A673 (cell line): ENCODE measurements around the gene PHC2. TPM values are rescaled to one million over a fixed set of nuclear protein-coding genes. Genes with fewer than 3 reads are reported as not detected.

ENCODE experiments used
- BruUV-seq: library from RNA; stranded (reverse); fragments of 400-500 nt; replicated peaks from 2 replicates; lab custom pipeline; 2021; lab: Mats Ljungman, UMichigan
- CTCF ChIA-PET: fragments of 300-600 bp; sonication (Branson Sonifier 250); formaldehyde crosslinking; loops from one replicate; lab custom pipeline; 2022; ENCODE audit warnings: antibody characterized with exemption; lab: Charles Lee
- POLR2A ChIA-PET: fragments of 300-600 bp; sonication (Branson Sonifier 250); formaldehyde crosslinking; loops from one replicate; lab custom pipeline; 2022; ENCODE audit warnings: antibody characterized with exemption; ENCODE audit not compliant: low non-redundant PET; lab: Charles Lee
- DNase-seq: peaks from one replicate; pipeline ENCODE4 v3.0.0-alpha.2; 2015; ENCODE audit warnings: low spot score
- H3K27ac ChIP-seq: fragments of 200-600 bp; sonication (generic); 2 replicates; pipeline ENCODE4 v1.5.1; 2016; ENCODE audit warnings: mixed run types, low read depth, mild to moderate bottlenecking, mixed read lengths, antibody characterized with exemption, low read length; ENCODE audit not compliant: poor library complexity, severe bottlenecking
- H3K27me3 ChIP-seq: fragments of 200-600 bp; sonication (generic); replicated peaks from 2 replicates; pipeline ENCODE4 v1.6.1; 2017; ENCODE audit warnings: mixed run types, low read depth, mild to moderate bottlenecking, mixed read lengths, antibody characterized with exemption, low read length; ENCODE audit not compliant: insufficient read depth, poor library complexity
- H3K36me3 ChIP-seq: fragments of 200-600 bp; sonication (generic); 2 replicates; pipeline ENCODE4 v1.6.1; 2016; ENCODE audit warnings: mixed run types, mild to moderate bottlenecking, mixed read lengths, antibody characterized with exemption, low read length; ENCODE audit not compliant: insufficient read depth, poor library complexity, severe bottlenecking
- H3K4me1 ChIP-seq: fragments of 200-600 bp; sonication (generic); 2 replicates; pipeline ENCODE4 v1.6.1; 2017; ENCODE audit warnings: mixed run types, mild to moderate bottlenecking, mixed read lengths, antibody characterized with exemption, low read length; ENCODE audit not compliant: insufficient read depth, poor library complexity, severe bottlenecking
- H3K4me3 ChIP-seq: fragments of 200-600 bp; sonication (generic); 2 replicates; pipeline ENCODE4 v1.5.1; 2016; ENCODE audit warnings: low read depth, mixed run types, mild to moderate bottlenecking, mixed read lengths, low read length; ENCODE audit not compliant: poor library complexity, severe bottlenecking
- H3K9me3 ChIP-seq: fragments of 200-600 bp; sonication (generic); 2 replicates; pipeline ENCODE4 v1.6.1; 2016; ENCODE audit warnings: mixed run types, low read depth, mild to moderate bottlenecking, mixed read lengths, antibody characterized with exemption, low read length; ENCODE audit not compliant: poor library complexity, severe bottlenecking
- CTCF ChIP-seq: fragments of 300-800, 200-600 bp; sonication (generic); conservative IDR thresholded peaks from 2 replicates; pipeline ENCODE4 v1.5.1; 2017; ENCODE audit warnings: low read depth, mild to moderate bottlenecking, antibody characterized with exemption, low read length, moderate library complexity, mixed read lengths
- EZH2 ChIP-seq: fragments of 200-600 bp; sonication (generic); IDR thresholded peaks from 2 replicates; pipeline ENCODE4 v1.6.1; 2017; ENCODE audit warnings: borderline replicate concordance, low read depth, mild to moderate bottlenecking, mixed read lengths, antibody characterized with exemption, low read length; ENCODE audit not compliant: poor library complexity, severe bottlenecking
- intact Hi-C: fragments of 100-400 bp; cut with micrococcal nuclease; formaldehyde crosslinking; loops from one replicate; pipeline ENCODE4 v1.10.0; 2022; ENCODE audit not compliant: unreplicated experiment
- total RNA-seq: library from RNA; stranded (reverse); gene quantifications from 2 replicates; pipeline ENCODE4 v1.2.3, GENCODE V29; 2021

PHC2 gene
- total RNA-seq, 1 experiment from 2014 or later, result 136 TPM

DNA sequence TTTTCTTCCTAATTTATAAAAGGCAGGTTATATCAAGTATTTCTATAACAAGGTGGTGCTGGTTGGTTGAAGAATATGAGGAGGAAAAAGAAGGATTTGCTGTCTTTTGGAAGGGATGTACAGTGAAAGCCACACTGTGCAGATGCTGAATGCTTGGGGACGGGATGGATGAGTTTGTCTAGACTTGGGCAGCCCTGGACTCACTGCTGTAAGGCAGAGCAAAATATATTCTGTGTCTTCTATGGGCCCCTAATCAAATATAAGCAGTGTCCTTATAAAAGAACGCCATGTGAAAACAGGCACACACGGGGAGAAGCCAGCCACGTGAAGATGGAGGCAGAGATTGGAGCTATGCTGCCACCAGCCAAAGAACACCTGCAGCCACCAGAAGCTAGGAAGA is 47.4 kb downstream of the PHC2 start:
- no peaks in the 10 kb centered on the region for H3K9me3 ChIP-seq
- intact Hi-C loops, result no loop called here
- no peak overlapping the region for H3K27ac ChIP-seq
- TF ChIP-seq EZH2 (no peak), CTCF (no peak)
- POLR2A ChIA-PET, result no interaction called here
- peaks cover 23% of the 10 kb centered on the region for H3K4me1 ChIP-seq
- CTCF ChIA-PET, result interaction anchor here (0.6 kb wide), 2 partner anchors 72 to 313 kb away, joined by 3 to 4 read pairs; no protein-coding TSS in a partner anchor
- H3K4me3 ChIP-seq, result no peak overlapping the region
- no peaks in the 10 kb centered on the region for H3K27me3 ChIP-seq
- no peaks in the 10 kb centered on the region for H3K36me3 ChIP-seq
- no peak for DNase-seq
- no TSS peak for BruUV-seq

DNA sequence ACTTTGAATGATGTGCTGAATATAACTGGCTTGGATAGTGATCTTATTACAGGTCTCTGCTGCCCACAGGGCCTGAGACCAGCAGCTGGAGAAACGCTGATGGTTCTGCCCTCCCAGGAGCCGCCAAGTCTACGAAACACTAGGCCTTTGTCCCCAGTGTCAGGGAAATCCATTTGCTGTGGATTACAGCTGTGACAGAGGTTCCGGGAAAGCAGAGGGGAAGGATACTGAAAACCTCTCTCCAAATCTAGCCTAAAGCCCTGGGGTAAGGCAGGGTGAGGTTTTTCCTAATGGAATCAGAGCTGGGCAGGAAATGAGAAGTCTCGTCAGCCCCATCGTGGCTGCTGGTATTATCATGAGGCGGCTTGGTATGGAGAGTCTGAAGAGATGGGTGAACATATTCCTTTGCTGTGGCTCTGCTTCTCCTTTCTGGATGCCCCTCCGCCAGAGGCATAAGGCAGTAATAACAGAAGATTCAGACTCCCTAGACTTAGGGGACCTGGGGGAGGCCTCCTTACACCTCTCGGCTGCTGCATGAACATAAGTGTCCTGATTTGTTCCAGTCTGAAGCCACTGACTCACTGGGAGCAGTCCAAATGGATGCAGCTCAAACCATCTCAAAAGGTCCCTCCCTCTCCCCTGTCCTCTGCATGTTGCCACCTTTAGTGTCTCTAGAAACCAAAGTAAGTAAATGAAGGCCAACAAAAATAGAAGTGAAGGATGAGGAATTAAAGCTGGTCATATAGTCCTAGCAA is 48.1 kb downstream of the PHC2 start:
- no peaks in the 10 kb centered on the region for H3K9me3 ChIP-seq
- H3K36me3 ChIP-seq, result no peaks in the 10 kb centered on the region
- peak; percentile 25 for DNase-seq
- TF ChIP-seq EZH2, result no peak
- TF ChIP-seq CTCF, result no peak
- H3K27ac ChIP-seq, result no peak overlapping the region
- no peak overlapping the region for H3K4me3 ChIP-seq
- intact Hi-C loops, result no loop called here
- CTCF ChIA-PET, result interaction anchor here (0.6 kb wide), 1 partner anchor 312 kb away, joined by 4 read pairs; no protein-coding TSS in a partner anchor
- POLR2A ChIA-PET, result no interaction called here
- no peaks in the 10 kb centered on the region for H3K27me3 ChIP-seq
- H3K4me1 ChIP-seq, result peaks cover 23% of the 10 kb centered on the region
- BruUV-seq, result no TSS peak

DNA sequence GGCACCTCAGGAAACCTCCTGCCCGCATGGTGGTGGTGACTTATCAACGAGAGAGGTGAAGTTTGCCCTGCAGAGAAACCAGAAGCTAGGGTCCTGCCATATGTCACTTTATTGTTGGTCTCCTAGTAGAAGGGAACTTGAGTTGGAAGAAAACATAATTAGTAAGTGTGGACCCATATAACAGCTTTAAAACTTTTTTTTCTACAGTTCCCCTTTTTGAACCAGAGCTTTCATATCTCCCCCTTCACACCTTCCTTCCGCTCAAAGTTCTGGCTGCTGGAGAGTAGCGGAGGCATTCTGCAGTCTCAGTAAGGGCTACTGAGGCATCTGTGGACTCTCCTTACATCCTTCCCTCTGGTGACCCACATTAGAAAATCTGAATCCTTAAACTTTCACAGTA is 48.9 kb downstream of the PHC2 start:
- ChIA-PET POLR2A (no interaction called here), CTCF (no interaction called here)
- intact Hi-C loops, result no loop called here
- Histone ChIP-seq H3K36me3 (no peaks in the 10 kb centered on the region), H3K4me1 (peaks cover 23% of the 10 kb centered on the region), H3K9me3 (no peaks in the 10 kb centered on the region), H3K4me3 (no peak overlapping the region), H3K27me3 (no peaks in the 10 kb centered on the region), H3K27ac (no peak overlapping the region)
- DNase-seq, result no peak
- TF ChIP-seq CTCF (no peak), EZH2 (no peak)
- no TSS peak for BruUV-seq
